Superior temporal gyrus (tissue), 1 donor: Measurements from ENCODE around the gene GSTT2B.
"Not testable (repeated sequence)": the region's sequence is repeated elsewhere in the genome, so short reads cannot be mapped to it uniquely, and the experiment has no call there.

Source experiments
- DNase-seq: peaks from one replicate; pipeline ENCODE4 v3.0.0-alpha.2; 2016; ENCODE audit errors: extremely low spot score

Gene GSTT2B, protein sequence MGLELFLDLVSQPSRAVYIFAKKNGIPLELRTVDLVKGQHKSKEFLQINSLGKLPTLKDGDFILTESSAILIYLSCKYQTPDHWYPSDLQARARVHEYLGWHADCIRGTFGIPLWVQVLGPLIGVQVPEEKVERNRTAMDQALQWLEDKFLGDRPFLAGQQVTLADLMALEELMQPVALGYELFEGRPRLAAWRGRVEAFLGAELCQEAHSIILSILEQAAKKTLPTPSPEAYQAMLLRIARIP

DNA sequence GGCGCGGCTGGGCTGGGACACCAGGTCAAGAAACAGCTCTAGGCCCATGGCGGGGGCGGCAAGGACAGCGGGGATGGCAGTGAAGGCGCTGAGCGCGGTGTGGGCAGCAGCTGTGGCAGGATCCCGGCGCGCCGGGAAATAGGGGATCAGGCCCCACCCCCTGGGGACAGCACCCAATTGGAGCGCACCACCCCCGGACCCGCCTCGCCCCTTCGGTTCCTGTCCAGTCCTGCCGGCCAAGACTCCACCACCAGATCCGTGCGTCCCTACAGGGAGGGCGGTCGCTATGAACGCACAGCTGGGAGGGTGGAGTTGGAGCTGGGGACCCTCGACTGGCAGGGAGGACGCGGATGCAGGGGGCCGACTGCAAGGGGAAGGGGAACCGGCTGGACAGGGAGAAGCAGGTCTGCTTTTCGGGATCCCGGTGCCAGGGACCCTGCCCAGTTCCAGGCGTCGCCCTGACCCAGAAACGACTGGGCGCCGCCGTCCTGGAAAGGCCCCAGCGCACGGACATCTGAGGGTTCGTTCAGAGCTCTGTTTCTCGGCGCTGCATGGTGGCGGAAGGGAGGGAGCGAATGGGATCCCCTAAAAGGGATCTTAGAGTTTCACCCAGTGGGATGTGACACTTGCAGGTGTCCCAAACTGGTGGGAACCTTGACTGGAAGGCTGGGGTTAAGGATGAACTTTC is at the start of gene GSTT2B:
GSTT2B (minus strand) TSS at position 112 of the 688 bp plus-strand sequence; CDS start at position 48, 64 bp downstream.
- DNase-seq = not testable (repeated sequence)

DNA sequence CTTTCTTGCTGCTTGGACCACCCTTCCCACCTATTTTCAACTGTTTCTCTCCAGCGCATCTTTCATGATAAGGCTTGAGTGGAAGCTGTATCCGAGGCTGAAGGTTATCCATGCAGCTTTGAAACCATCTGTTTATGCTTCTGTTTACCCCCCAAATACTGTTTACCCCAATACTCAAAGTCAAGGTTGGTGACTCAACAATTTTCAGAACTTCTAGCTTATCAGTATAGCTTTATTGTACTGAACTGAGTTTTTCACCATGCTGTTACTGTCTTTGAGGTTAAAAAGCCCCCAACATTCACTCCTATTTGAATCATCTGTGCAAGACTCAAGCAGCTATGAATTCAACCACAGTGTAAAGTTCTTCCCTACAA is 49.0 kb upstream of the GSTT2B start:
- no peak for DNase-seq

DNA sequence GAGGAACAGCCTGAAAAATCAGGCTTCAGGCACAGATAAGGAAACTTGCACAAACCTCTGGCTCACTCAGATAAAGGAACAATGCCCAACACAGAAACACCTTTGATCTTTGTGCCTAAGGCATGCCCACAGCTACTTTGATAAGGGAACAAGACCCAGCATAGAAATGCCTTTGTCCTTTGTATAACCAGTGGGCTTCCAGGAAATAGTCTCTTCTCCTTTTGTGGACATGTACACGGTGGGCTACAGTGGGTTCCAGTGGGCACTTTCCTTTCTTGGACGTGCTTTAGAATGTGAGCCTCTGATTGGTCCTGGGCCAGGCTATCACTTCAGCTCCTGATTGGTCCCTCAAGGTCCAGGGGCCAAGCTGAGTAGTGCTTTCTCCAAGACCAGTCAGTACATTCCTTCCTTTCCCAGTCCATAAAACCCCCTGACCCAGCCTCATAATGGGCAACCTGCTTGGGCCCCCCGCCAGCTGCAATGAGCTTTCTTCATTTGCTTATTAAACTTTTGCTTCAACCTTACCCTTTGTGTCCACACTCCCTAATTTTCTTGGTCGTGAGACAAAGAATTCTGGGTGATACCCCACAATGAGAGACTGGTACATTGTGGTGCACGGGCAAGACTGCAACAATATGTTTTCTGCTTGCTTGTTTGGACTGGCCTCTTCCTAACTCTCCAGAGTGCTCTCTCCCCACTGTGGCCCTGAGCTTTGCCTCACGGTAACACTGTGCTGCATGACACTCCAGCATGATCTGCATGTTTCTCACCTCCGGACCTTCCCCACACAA is 48.4 kb upstream of the GSTT2B start:
- no peak for DNase-seq

DNA sequence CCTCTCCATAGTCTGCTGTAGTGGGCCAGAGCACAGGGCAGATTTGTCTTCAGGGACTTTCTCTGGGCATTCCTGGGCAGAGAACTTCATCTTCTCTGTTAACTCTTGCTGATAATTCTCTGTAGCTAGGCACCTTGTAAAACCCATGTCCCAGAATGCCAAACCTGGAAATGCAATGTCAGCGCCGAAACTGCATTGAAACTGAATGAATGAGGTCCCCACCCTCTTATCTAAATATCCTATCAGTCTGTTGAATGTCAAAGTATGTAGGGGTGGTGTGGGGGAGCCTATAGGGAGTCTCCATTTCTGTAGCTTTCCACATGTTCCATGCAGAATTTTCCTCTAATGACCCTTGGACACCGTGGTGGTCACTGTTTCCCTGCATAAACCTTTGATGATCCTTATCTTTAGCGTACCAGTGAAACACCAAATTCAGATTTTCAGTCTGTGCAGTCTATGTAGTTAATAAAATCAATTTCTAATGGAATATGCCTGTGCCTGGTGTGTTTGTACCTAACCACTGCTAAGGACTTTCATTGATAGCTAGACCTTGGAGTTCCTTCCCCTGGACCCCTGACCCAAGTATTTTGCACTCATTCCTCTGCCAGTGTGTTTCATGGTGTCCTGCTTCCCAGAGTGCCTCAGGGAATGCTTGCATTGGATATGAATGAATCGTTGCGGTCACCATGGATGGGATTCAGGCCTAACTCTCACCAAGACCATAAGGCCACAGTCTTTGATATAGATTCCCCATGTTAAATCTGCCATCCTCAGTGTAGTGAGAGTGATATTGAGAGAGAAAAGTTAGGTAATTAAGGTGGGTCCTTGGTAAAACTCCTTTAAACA is 47.6 kb upstream of the GSTT2B start:
- DNase-seq = no peak

DNA sequence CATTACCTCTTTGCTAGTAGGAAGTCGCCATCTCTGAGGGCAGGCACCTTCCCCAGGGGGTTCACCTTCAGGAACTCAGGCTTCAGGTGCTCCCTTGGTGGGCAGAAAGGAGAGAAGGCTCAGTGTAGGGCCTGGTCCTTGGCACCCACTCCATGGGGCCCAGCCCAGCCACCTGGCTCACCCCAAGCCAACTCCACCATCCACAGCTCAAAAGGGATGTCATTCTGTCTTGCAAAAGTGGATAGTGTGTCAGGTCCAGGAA is 47.0 kb upstream of the GSTT2B start:
- no peak for DNase-seq

DNA sequence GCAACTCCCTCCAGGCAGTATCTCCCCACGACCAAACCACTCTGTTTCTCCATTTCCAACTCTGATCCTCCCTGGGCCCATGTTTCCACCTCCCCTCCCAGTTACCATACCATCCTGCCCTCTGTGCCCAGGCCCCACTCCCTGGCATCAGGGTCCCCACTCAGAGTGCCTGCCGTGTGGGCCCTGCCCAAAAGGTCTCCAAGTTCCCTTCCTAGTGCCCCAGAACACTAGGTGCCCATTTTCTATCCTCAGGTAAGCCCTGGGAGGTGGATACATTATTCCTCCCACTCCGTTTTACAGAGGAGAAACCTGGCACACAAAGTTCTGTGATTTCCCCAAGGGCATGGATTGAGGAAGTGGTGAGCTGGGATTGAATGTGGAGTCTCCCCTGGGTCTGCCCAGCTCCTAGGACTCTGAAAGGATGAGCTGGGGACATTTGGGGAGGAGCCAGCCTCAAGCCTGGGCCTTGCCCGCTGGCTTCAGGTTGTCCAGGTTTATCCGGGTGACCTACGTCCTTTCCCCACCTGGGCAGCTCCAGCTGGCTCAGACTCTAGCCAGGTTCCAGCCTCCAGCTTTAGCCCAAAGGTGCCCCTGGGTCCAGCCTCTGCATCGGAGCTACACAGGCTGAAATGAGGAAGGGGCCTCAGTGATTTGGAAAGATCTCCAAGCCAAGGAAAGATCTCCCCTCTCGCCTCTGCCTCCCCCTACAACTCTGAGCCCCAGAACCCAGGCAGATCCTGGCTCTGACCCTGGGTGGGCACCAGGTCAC is 46.4 kb upstream of the GSTT2B start:
- DNase-seq = no peak

DNA sequence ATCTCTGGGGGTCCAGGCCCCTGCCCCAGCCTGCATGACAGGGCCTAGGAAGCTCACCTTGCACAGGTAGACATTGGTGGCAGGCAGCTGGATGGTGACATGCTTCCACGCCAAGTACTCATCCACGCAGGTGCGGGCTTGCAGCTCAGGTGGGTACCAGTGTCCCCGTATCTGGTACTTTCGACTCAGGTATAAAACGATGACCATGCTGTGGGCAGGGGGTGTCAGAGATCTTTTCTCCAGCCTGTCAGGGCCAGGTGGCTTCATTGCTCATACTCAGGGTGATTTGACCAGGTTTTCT is 45.9 kb upstream of the GSTT2B start:
- DNase-seq = no peak

DNA sequence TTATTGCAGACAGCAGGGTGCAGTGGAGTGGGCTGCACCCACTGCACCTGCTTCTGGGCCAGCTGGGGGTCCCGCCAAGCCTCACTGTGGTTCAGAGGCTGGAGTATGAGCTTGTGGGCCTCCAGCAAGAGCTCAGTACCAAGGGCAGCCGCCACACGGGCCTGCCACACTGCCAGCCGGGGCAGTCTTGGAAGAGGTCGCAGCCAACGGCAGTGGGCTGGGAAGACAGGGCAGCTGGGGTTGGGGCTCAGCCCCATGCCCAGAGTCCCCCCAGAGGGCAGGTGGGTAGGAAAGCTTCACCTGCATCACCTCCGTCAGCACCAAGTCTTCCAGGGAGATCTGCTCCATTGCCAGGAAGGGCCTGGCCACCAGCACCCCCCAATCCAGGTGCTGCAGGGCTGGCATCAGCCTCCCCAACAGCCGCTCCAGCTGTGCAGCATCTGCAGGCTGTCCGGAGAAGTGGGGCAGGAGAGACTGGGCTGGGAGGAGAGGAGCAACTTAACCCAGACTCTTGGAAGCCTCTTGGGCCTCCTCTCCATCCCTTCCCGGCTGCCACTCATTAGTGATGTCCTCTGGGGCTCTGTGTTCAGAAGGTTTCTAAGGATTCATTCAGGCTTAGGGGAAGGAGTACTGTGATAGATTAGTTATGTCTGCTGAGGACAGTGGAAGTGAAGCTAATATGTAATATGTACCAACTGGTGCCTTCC is 45.4 kb upstream of the GSTT2B start:
- DNase-seq = no peak

DNA sequence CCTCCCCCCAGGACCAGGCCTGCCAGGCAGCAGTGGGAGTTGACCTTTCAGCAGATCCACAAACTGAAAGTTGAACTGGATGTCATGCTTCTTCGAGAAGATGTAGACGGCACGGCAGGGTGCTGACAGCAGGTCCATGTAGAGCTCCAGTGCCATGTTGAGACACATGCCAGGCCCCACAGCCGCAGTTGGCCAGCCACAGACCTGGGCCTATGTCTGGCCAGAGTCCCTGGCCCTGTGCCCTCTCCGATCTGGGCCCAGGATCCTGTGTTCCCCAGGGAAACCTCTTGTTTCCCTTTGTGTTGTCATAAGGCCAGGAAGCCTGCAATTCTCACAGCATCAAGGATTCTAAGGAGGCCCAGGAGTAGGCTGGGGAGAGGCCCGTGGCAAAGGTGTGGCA is 44.2 kb upstream of the GSTT2B start, which contains the start of gene GSTT4:
GSTT4 (minus strand) TSS at position 253 of the 400 bp plus-strand sequence; CDS start at position 156, 97 bp downstream.
- DNase-seq = no peak

DNA sequence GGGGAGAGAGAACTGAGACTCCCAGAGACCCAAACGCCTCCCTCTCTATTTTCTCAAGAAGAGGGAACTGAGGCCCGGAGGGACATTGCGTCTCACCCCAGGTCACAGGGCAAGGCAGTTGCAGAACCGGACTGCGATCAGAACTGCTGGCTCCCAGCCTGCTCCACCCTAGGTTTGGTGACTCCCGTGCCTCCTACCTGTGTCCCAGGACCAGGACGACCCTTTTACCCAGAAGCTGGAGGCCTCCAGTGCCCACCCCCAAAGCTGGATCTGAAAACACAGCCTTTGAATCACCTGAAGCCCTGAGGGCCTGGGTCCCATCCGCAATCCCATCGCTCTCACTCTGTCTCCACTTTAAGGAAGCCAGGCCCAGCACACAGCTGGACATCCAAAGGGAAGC is 42.9 kb upstream of the GSTT2B start:
- no peak for DNase-seq

DNA sequence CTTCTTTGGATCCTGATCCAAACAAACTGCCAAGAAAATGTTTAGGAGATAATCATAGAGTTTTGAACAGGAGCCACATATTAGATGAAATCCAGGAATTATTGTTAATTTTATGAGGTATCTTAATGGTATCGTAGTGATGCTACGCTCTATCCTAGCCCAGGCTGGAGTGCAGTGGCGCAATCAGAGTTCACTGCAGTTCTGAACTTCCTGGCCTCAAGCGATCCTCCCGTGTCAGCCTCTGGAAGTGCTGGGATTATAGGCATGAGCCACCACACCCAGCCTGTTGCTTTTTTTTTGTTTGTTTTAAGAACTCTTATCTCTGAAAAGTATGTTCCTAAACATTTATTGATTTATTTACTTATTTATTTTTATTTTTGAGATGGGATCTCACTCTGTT is 41.9 kb upstream of the GSTT2B start:
- peak; percentile 5 for DNase-seq

DNA sequence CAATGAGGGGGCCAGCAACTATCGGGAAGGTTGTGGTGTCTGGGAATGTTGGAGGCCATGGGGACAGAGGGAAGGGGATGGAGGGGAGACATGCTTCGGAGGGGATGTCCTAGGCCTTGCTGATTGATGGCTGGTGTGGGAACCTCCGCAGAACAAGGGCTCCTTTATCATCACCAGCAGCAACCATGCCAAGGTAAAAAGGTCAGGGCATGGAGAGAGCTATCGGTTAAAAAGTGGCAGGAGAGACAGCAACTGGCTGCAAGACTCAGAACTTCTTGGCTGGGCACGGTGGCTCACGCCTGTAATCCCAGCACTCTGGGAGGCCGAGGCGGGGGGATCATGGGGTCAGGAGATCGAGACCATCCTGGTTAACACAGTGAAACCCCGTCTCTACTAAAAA is 41.3 kb upstream of the GSTT2B start:
- no peak for DNase-seq

DNA sequence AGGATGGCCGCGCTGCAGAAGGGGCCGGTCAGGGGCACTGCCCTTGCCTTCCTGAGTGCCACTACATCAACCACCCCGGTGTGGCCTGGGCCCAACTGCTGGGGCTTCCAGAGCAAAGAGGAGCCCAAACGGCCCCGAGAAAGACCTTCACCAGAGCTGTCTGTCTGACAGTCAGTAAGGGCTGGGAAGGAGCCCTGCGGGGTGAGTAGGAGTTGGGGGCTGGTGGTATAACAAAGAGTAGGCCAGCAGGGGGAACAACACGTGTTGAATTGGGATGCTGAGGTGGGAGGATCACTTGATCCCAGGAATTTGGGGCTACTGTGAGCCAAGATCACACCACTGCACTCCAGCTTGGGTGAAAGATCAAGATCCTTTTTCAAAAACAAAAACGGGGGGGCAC is 40.3 kb upstream of the GSTT2B start:
- DNase-seq = peak; percentile 0

DNA sequence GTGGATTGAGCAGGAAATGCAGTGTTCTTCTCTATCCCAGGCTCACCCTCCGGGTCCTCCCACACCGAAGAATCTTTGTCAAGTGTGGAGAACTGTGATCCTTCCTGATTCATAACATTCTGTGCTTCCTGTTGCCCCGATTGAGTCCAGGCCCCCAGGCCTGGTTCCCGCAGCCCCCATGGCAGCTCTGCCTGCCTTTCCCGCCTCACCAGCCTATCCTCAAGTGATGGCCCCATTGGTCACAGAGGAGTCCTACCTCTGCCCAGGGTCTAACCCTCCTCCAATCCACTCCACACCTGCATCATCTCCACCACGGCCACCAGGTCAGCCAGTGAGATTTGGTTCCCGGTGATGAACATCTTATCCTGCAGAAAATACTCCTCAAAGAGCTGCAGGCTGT is 38.8 kb upstream of the GSTT2B start:
- DNase-seq = peak; percentile 1

DNA sequence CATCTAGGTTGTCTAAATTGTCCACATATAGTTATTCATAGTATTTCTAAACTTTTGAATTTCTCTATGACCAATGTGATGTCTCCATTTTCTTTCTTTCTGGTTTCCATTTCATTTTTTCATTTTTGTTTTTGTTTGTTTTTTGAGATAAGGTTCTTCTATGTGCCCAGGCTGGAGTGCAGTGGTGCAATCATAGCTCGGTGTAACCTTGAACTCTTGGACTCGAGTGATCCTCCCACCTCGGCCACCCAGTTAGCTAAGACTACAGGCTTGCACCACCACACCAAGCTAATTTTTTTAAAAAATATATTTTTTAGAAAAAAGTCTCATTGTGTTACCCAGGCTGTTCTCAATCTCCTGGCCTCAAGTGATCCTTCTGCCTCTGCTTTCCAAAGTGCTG is 36.1 kb upstream of the GSTT2B start:
- DNase-seq = no peak

DNA sequence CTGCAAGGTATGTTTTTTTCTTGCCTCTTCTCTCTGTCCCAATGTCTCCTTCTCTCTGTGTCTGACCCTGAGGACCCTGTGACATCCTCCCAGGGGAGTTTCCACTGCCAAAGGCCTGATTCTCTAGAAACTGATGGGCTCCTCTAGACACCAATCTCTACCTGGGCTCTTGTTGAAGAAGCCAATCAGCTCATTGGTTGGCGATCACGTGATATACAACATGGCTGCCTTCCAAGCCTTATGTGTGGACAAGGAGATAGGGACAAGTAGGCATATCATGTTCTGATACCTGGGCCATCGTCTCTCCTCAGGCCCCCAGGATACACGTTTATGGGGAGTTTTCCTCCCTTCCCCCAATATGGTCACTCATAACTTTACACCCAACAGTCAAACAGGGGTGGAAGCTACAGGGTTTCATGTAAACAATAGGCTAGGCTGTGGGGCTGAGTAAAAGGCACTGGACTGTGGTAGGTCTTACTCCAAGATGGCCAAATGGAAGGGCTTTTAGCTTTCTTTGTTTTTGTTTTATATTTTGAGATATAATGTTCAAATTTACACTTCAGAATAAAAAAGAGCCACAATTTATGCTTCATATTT is 32.7 kb upstream of the GSTT2B start:
- not testable (repeated sequence) for DNase-seq

DNA sequence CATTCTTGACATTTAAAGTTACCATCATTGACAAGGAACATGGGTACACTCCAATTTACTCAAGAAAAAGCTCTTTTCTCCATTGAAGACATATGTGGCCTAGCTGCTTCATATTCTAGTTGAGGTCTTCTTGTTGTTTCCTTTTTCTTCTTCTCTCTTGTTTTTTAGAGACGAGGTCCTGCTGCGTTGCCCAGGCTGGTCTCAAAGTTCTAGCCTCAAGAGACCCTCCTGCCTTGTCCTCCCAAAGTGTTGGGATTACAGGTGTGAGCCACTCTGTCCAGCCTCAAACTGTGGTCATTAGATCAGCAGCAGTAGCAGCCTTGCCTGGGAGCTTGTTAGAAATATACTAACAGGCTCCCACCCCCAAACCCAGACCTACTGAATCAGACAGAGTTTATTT is 32.1 kb upstream of the GSTT2B start:
- not testable (repeated sequence) for DNase-seq

DNA sequence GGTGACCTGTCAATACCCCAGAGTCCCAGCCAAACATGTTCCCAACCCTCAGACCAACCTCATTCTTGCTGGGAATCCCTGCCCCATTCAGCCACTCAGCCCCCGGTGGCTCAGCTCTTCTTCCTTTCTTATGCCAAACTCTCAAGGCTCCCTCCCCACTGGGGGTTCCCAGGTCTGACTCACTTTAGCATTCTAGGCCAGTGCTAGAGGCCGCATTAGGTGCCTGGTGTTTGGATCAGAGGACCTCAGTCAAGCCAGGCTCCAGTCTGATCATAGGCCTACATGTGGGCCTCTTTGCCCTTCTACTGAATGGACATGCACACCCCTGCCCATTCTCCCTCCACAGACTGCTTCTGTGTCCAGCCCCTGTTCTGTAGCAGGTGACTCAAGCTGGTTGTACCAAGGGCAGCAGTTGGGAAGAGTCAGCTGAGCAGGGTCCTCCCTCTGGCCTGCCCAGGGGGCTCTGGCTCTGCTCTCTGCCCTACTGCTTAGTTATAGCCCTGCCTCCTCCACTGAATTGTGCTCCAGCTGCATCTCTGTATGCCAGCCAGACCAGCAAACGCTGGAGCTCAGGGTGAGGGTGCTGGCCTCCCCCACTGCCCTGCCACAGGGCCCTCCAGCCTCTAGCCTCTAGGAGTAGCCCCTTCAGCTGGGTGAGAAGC is 28.7 kb upstream of the GSTT2B start:
- not testable (repeated sequence) for DNase-seq

DNA sequence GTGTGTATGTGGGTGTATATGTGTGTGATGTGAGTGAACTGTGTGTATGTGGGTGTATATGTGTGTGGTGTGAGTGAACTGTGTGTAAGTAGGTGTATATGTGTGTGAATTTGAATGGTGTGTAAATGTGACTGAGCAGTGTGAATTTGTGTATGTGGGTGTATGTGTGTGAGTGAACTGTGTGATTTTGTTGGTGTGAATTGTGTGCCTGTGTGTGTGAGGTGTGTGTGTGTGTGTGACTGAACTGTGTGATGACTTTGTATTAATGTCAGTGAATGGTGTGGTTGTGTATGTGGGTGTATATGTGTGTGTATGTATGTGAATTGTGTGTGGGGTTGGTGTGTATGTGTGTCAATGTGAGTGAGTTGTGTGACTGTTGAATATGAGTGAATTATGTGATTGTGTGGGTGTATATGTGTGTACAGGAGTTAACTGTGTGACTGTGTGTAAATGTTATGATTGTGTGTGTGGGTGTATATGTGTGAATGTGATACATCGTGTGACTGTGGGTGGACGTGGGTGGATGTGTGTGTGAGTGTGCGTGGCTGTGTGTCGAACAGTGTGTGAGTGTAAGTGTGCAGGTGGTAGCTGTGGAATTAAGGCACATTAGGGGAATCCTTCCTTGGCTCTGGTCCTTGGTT is 25.7 kb upstream of the GSTT2B start:
- not testable (repeated sequence) for DNase-seq
